CD14-positive monocyte (primary cell): ENCODE results near the gene EXOC6B. TPM values are rescaled to one million over a fixed set of nuclear protein-coding genes. Genes with fewer than 3 reads are reported as not detected.

Experiments used
- DNase-seq, 3 donors: peaks; one replicate each; pipeline ENCODE4 v3.0.0-alpha.2; 2011 to 2022
- H2AFZ ChIP-seq: 2 replicates; pipeline ENCODE4 v1.6.0; 2012; ENCODE audit warnings: mild to moderate bottlenecking, low read depth, low read length, inconsistent platforms; ENCODE audit not compliant: insufficient read depth, poor library complexity, severe bottlenecking
- H3K27ac ChIP-seq, 2 donors: 1 replicate in 1 of 2; 2 replicates in 1 of 2; pipeline ENCODE4 v1.5.1; 2012 to 2013; ENCODE audit warnings: low read length in 2 of 2, control low read depth in 1 of 2, inconsistent platforms in 1 of 2, low read depth in 1 of 2, mild to moderate bottlenecking in 1 of 2
- H3K27me3 ChIP-seq, 2 donors: one replicate each; pipeline versions ENCODE4 v1.6.0 to v1.6.1; 2011 to 2013; ENCODE audit warnings: low read length in 2 of 2; ENCODE audit not compliant: control insufficient read depth in 2 of 2, insufficient read depth in 2 of 2
- H3K36me3 ChIP-seq, 2 donors: replicated peaks in 1 of 2; 1 replicate in 1 of 2; 2 replicates in 1 of 2; pipeline versions ENCODE4 v1.5.1 to v1.6.1; 2012 to 2013; ENCODE audit warnings: low read length in 2 of 2, control low read depth in 1 of 2, inconsistent platforms in 1 of 2, mild to moderate bottlenecking in 1 of 2; ENCODE audit not compliant: insufficient read depth in 2 of 2, control insufficient read depth in 1 of 2
- H3K4me1 ChIP-seq, 2 donors: 1 replicate in 1 of 2; 2 replicates in 1 of 2; pipeline versions ENCODE4 v1.5.1 to v1.6.1; 2012 to 2013; ENCODE audit warnings: low read length in 2 of 2, control low read depth in 1 of 2, inconsistent platforms in 1 of 2, mild to moderate bottlenecking in 1 of 2, moderate library complexity in 1 of 2; ENCODE audit not compliant: insufficient read depth in 2 of 2, control insufficient read depth in 1 of 2
- H3K4me2 ChIP-seq: replicated peaks from 2 replicates; pipeline ENCODE3; 2012; ENCODE audit warnings: low read length, moderate library complexity, mild to moderate bottlenecking; ENCODE audit not compliant: poor library complexity, severe bottlenecking; ENCODE audit errors: extremely low read depth
- H3K4me3 ChIP-seq, 3 experiments: fragments of 200-600 bp in 1 of 3; sonication (generic) in 1 of 3; replicated peaks in 1 of 3; 1 replicate in 2 of 3; 2 replicates in 1 of 3; pipeline ENCODE4 v1.5.1; 2011 to 2013; ENCODE audit warnings: low read length in 3 of 3, mild to moderate bottlenecking in 3 of 3, control low read depth in 2 of 3, low read depth in 2 of 3, inconsistent platforms in 1 of 3, moderate library complexity in 1 of 3
- H3K79me2 ChIP-seq: 2 replicates; pipeline ENCODE4 v1.6.0; 2012; ENCODE audit warnings: mild to moderate bottlenecking, control low read depth, inconsistent platforms, low read length, moderate library complexity; ENCODE audit not compliant: insufficient read depth
- H3K9ac ChIP-seq: 2 replicates; pipeline ENCODE4 v1.6.0; 2017; ENCODE audit warnings: low read length, mild to moderate bottlenecking; ENCODE audit not compliant: insufficient read depth, poor library complexity, severe bottlenecking
- H3K9me3 ChIP-seq, 2 donors: replicated peaks in 1 of 2; 1 replicate in 1 of 2; 2 replicates in 1 of 2; pipeline versions ENCODE4 v1.5.1 to v1.6.1; 2012 to 2013; ENCODE audit warnings: low read length in 2 of 2, control low read depth in 1 of 2; ENCODE audit not compliant: control insufficient read depth in 1 of 2, insufficient read depth in 1 of 2
- H4K20me1 ChIP-seq: 2 replicates; pipeline ENCODE4 v1.6.0; 2012; ENCODE audit warnings: mild to moderate bottlenecking, low read length, control low read depth, moderate library complexity; ENCODE audit not compliant: insufficient read depth
- H3K27ac Mint-ChIP-seq, 7 donors: one replicate each; pipeline ENCODE4 v1.8.0; 2020; ENCODE audit warnings: mild to moderate bottlenecking in 7 of 7, mixed read lengths in 7 of 7, moderate library complexity in 6 of 7, inconsistent platforms in 2 of 7
- H3K27me3 Mint-ChIP-seq, 3 donors: one replicate each; pipeline ENCODE4 v1.8.0; 2021 to 2022; ENCODE audit warnings: low read depth in 3 of 3, mild to moderate bottlenecking in 3 of 3, mixed read lengths in 3 of 3, moderate library complexity in 3 of 3, inconsistent platforms in 1 of 3
- H3K36me3 Mint-ChIP-seq, 2 donors: one replicate each; pipeline ENCODE4 v1.8.0; 2020; ENCODE audit warnings: mixed read lengths in 2 of 2, inconsistent platforms in 1 of 2, mild to moderate bottlenecking in 1 of 2
- H3K4me1 Mint-ChIP-seq: one replicate; pipeline ENCODE4 v1.8.0; 2020; ENCODE audit warnings: mild to moderate bottlenecking, mixed read lengths
- H3K4me3 Mint-ChIP-seq, 2 donors: one replicate each; pipeline ENCODE4 v1.8.0; 2020; ENCODE audit warnings: mild to moderate bottlenecking in 2 of 2, mixed read lengths in 2 of 2, moderate library complexity in 1 of 2
- H3K9me3 Mint-ChIP-seq, 7 donors: one replicate each; pipeline ENCODE4 v1.8.0; 2020 to 2022; ENCODE audit warnings: mixed read lengths in 7 of 7, mild to moderate bottlenecking in 6 of 7, moderate library complexity in 6 of 7, inconsistent platforms in 2 of 7
- CTCF ChIP-seq: fragments of 200-600 bp; IDR thresholded peaks from one replicate; pipeline ENCODE4 v1.8.0; 2022; ENCODE audit warnings: antibody characterized with exemption, mild to moderate bottlenecking
- WGBS: methylation state at CpG from one replicate; pipeline ENCODE4 v1.1.5; 2013; ENCODE audit warnings: missing lambda C conversion rate; ENCODE audit not compliant: insufficient coverage; 5-methylcytosine and 5-hydroxymethylcytosine counted together
- intact Hi-C, 2 donors: fragments of 100-400 bp; cut with micrococcal nuclease; formaldehyde crosslinking; loops; one replicate each; pipeline versions ENCODE4 v1.15.0 to v1.15.1; 2023
- polyA plus RNA-seq, 3 donors: library from polyadenylated mRNA; depleted of rRNA in 1 of 3; unstranded in 2 of 3; stranded (reverse) in 1 of 3; fragments of 300-500 nt in 2 of 3; fragments of >200 nt in 1 of 3; fragmentation: Illumina TruSeq in 2 of 3; gene quantifications; 1 replicate in 2 of 3; 2 replicates in 1 of 3; pipeline ENCODE4 v1.2.3, GENCODE V29; 2012 to 2021

Gene EXOC6B
- polyA plus RNA-seq, 3 donors = 1.8 to 2.8 (median 2.1) TPM

DNA sequence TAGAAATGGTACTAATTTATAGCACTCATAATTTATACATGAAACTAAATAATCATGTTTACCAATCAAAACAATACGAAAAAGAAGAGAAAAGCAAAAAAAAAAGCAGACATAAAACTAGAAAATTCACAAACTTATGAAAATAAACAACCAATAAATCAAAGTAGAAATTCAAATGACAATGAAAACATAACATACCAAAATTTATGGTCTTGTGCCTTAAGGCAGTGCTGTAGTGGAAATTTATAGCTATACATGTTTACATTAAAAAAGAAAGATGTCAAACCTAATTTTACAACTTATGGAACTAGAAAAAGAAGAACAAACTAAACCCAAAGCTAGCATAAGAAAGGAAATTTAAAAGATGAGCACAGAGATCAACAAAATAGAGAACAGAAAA is 45.2 kb upstream of the EXOC6B start:
- H3K4me3 Mint-ChIP-seq = peak overlapping the region in 1 of 2 donors; percentile 39
- no peak overlapping the region for H2AFZ ChIP-seq
- no peaks in the 10 kb centered on the region for H3K4me1 ChIP-seq
- WGBS = no CpG with 5 or more reads among the region's 1 CpG
- peaks cover 0 to 3% of the 10 kb centered on the region in 2 donors for H3K9me3 ChIP-seq
- TF ChIP-seq CTCF = no peak
- no peaks in the 10 kb centered on the region for H3K4me1 Mint-ChIP-seq
- no peak overlapping the region for H3K4me2 ChIP-seq
- H4K20me1 ChIP-seq = no peaks in the 10 kb centered on the region
- DNase-seq = no peak
- H3K4me3 ChIP-seq = no peak overlapping the region
- H3K27me3 ChIP-seq = peaks cover 19 to 38% of the 10 kb centered on the region in 2 donors
- H3K36me3 ChIP-seq = no peaks in the 10 kb centered on the region
- no peak overlapping the region for H3K27ac Mint-ChIP-seq
- no peaks in the 10 kb centered on the region for H3K79me2 ChIP-seq
- no peak overlapping the region for H3K9ac ChIP-seq
- peaks cover 0 to 10% (median 9%) of the 10 kb centered on the region in 7 donors for H3K9me3 Mint-ChIP-seq
- H3K27me3 Mint-ChIP-seq = peaks cover 23 to 34% (median 27%) of the 10 kb centered on the region in 3 donors
- intact Hi-C loops = no loop called here
- H3K36me3 Mint-ChIP-seq = no peaks in the 10 kb centered on the region
- no peak overlapping the region for H3K27ac ChIP-seq

DNA sequence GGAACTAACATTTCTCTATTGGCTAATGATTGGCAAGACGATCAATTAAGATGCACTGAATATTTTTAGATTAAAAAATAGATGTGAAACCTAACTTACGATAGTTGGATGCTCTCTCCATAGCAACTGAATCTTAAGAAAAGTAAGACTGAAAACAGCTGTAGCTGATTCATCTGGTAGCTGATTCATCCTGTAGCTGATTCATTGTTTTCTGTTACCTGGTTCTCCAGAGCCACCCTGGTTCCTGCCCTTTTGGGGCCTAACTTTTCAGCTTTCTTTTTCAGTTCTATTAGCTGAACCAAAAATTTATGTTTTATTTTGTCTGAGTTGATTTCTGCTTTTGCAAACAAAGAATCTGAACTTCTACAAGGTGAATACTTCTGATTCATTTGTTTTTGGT is 38.7 kb upstream of the EXOC6B start:
- H3K27me3 Mint-ChIP-seq = peaks cover 25 to 41% (median 28%) of the 10 kb centered on the region in 3 donors
- H3K9me3 Mint-ChIP-seq = peaks cover 0 to 3% (median 0%) of the 10 kb centered on the region in 7 donors
- intact Hi-C loops = loop anchor here in 1 of 2 donors (5.0 kb wide), 1 partner anchor 92 kb away; no protein-coding TSS in a partner anchor
- peaks cover 15% of the 10 kb centered on the region for H3K4me1 Mint-ChIP-seq
- no peak for DNase-seq
- no peaks in the 10 kb centered on the region for H3K36me3 Mint-ChIP-seq
- no peak overlapping the region for H2AFZ ChIP-seq
- no peaks in the 10 kb centered on the region for H3K79me2 ChIP-seq
- H3K36me3 ChIP-seq = no peaks in the 10 kb centered on the region
- H3K4me3 ChIP-seq = no peak overlapping the region
- H3K27me3 ChIP-seq = peaks cover 12 to 38% of the 10 kb centered on the region in 2 donors
- TF ChIP-seq CTCF = no peak
- no peak overlapping the region for H3K27ac ChIP-seq
- H3K4me3 Mint-ChIP-seq = no peak overlapping the region
- WGBS = 86% methylated on average over 1 of the region's 2 CpGs
- H3K9me3 ChIP-seq = no peaks in the 10 kb centered on the region
- H3K4me1 ChIP-seq = peaks cover 6 to 9% of the 10 kb centered on the region in 2 donors
- no peak overlapping the region for H3K9ac ChIP-seq
- no peaks in the 10 kb centered on the region for H4K20me1 ChIP-seq
- no peak overlapping the region for H3K4me2 ChIP-seq
- no peak overlapping the region for H3K27ac Mint-ChIP-seq
